Brain microvascular endothelial cell (primary cell): ENCODE measurements around the gene TST.

ENCODE experiments used
- DNase-seq: peaks from one replicate; pipeline ENCODE4 v3.0.0-alpha.2; 2020
- H3K27ac ChIP-seq: fragments of 250-450 bp; sonication (Bioruptor Pico); 2 replicates; pipeline ENCODE4 v1.5.1; 2020; ENCODE audit warnings: mild to moderate bottlenecking, moderate library complexity
- H3K27me3 ChIP-seq: fragments of 250-450 bp; sonication (Bioruptor Pico); replicated peaks from 2 replicates; pipeline ENCODE4 v1.5.1; 2020; ENCODE audit warnings: mild to moderate bottlenecking
- H3K36me3 ChIP-seq: fragments of 250-450 bp; sonication (Bioruptor Pico); replicated peaks from 2 replicates; pipeline ENCODE4 v1.5.1; 2020; ENCODE audit warnings: mild to moderate bottlenecking
- H3K4me3 ChIP-seq: 2 replicates; pipeline ENCODE4 v1.5.1; 2011; ENCODE audit warnings: low read depth, mild to moderate bottlenecking, control low read depth, low read length, moderate library complexity
- in situ Hi-C: cut with HindIII; loops from 2 replicates; pipeline ENCODE4 v1.10.0; 2017; ENCODE audit warnings: low sequenced_read_pairs, low pct_ligation_motif_present
- TF ChIP-seq, protein P1 (sequence below): IDR thresholded peaks from 2 replicates; pipeline ENCODE4 v1.5.1; 2011; ENCODE audit warnings: low read depth, mild to moderate bottlenecking, moderate library complexity, low read length, control low read depth, inconsistent platforms; ENCODE audit errors: missing control alignments

Gene TST

DNA sequence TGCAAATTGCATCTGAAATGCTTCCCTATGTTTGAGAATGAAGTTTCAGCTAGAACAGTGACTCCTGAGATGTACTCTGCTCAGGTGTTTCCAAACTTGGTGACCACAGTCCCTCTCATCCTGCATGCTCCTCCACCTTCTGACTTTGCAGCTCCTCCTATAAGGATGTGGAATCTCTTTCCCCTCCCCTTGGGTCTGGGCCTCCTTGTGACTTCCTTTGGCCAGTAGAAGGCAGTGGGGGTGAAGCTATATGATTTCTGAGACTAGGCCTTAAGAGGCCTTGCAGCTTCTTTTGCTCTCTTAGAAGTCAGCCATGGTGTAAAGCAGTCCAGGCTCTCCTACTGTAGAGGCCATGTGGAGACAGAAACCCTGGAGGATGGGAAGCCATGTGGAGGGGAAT lies 55.1 kb downstream of the TST start:
- Histone ChIP-seq H3K27ac (no peak overlapping the region), H3K36me3 (no peaks in the 10 kb centered on the region), H3K4me3 (no peak overlapping the region), H3K27me3 (no peaks in the 10 kb centered on the region)
- TF ChIP-seq, protein P1, sequence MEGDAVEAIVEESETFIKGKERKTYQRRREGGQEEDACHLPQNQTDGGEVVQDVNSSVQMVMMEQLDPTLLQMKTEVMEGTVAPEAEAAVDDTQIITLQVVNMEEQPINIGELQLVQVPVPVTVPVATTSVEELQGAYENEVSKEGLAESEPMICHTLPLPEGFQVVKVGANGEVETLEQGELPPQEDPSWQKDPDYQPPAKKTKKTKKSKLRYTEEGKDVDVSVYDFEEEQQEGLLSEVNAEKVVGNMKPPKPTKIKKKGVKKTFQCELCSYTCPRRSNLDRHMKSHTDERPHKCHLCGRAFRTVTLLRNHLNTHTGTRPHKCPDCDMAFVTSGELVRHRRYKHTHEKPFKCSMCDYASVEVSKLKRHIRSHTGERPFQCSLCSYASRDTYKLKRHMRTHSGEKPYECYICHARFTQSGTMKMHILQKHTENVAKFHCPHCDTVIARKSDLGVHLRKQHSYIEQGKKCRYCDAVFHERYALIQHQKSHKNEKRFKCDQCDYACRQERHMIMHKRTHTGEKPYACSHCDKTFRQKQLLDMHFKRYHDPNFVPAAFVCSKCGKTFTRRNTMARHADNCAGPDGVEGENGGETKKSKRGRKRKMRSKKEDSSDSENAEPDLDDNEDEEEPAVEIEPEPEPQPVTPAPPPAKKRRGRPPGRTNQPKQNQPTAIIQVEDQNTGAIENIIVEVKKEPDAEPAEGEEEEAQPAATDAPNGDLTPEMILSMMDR, result no peak
- in situ Hi-C loops, result no loop called here
- no peak for DNase-seq

DNA sequence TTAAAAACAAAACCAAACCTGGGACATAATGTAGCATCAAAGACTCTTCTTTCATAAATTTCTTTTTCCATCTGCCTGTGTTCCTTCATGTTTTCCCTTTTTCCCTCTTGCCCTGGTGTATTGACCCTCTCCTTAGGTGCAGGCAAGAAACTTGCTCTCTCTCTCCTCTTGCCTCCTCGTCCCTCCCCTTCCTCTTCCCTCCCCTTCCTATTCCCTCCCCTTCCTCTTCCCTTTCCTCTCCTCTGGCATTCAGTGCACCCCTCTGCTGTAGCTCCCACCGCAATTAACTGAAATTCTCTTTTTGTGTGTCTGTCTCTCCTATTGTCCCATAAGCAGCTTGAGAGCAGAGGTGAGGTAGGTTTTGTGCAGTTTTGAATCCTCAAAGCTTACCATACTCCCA lies 55.9 kb downstream of the TST start:
- H3K27me3 ChIP-seq, result no peaks in the 10 kb centered on the region
- TF ChIP-seq, protein P1, result no peak
- no peaks in the 10 kb centered on the region for H3K36me3 ChIP-seq
- no peak overlapping the region for H3K4me3 ChIP-seq
- in situ Hi-C loops, result no loop called here
- no peak overlapping the region for H3K27ac ChIP-seq
- DNase-seq, result no peak

DNA sequence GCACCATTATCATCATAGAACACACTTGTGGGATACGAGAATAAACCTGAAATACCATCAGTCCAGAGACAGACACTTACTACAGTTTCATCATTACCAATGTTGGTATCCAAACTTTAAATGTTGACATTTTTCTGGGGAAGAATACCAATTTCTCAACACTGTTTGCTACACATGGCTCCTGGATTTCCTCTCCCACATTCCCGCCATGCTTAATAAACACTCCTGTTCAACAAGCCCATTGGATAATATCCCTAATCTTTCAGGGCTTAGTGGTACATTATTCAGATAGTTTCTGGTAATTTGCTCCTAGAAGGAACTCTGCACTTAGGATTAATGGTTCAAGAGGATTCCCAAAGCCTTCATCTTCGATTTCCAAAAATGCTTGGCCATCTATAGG lies 57.6 kb downstream of the TST start:
- Histone ChIP-seq H3K36me3 (no peaks in the 10 kb centered on the region), H3K4me3 (no peak overlapping the region), H3K27me3 (no peaks in the 10 kb centered on the region), H3K27ac (no peak overlapping the region)
- DNase-seq, result no peak
- in situ Hi-C loops, result no loop called here
- TF ChIP-seq, protein P1, result no peak
